Measurements from ENCODE around the gene ETV5. TPM values are rescaled to one million over a fixed set of nuclear protein-coding genes. Genes with fewer than 3 reads are reported as not detected.

ETV5 gene
- total and polyA plus RNA-seq, 2 donors (not counting 3 experiments of a cell fraction or from before 2014, with no cell fraction given), result 8.8 to 40.9 TPM

GRCh38 chr3:186081678-186082077, 27.2 kb downstream of the ETV5 start:
- DNase-seq (ENCODE audit: low read depth, low spot score) (no peak), FAIRE-seq (no peak)
- H3K9me1 ChIP-seq (replicated peaks; ENCODE audit: control insufficient read depth, extremely low read depth, insufficient read depth, low read length), result no peaks in the 10 kb centered on the region
- H3K9ac ChIP-seq (replicated peaks; ENCODE audit: extremely low read depth, insufficient read depth, low read length), result no peak overlapping the region
- no peaks in the 10 kb centered on the region for H3K4me1 ChIP-seq (ENCODE audit: control insufficient read depth, extremely low read depth, insufficient read depth, low read length)
- no peak overlapping the region for H3K4me2 ChIP-seq (ENCODE audit: insufficient read depth, low read length)
- H2AFZ ChIP-seq (ENCODE audit: low read depth, low read length), result no peak overlapping the region
- BruUV-seq (replicated peaks), result no TSS peak
- intact Hi-C loops (cut with micrococcal nuclease), result no loop called here
- dilution Hi-C loops (cut with MboI; ENCODE audit: extremely low pct_ligation_motif_present, low sequenced_read_pairs), result no loop called here
- ChIA-PET CTCF (interaction anchor here (1.0 kb wide), 1 partner anchor 19 kb away, joined by 3 read pairs; no protein-coding TSS in a partner anchor), POLR2A (interaction anchor here (1.2 kb wide), 1 partner anchor 27 kb away, joined by 3 read pairs; the partner anchor contains the start of gene ETV5)
- peaks cover 2 to 4% of the 10 kb centered on the region in 2 experiments for H3K36me3 ChIP-seq (ENCODE audit: control insufficient read depth in 2 of 2, extremely low read depth in 1 of 2, insufficient read depth in 2 of 2, low read length in 2 of 2)
- no peaks in the 10 kb centered on the region for H3K27me3 ChIP-seq (ENCODE audit: control insufficient read depth in 2 of 2, insufficient read depth in 2 of 2, low read length in 2 of 2)
- TF ChIP-seq MYC (IDR thresholded peaks at IDR 0.05; ENCODE audit: low read depth, low read length) (no peak), FOS (IDR thresholded peaks at IDR 0.05; ENCODE audit: borderline replicate concordance, insufficient read depth, low read length) (no peak), POLR2A (IDR thresholded peaks at IDR 0.05; ENCODE audit: low read depth, low read length) (no peak), EZH2 (IDR thresholded peaks at IDR 0.05; ENCODE audit: borderline replicate concordance, low read depth, low read length, severe bottlenecking) (no peak), JUN (IDR thresholded peaks at IDR 0.05; ENCODE audit: borderline replicate concordance, insufficient read depth, insufficient read length, low read depth) (no peak), MAX (IDR thresholded peaks at IDR 0.05; ENCODE audit: insufficient read depth, insufficient read length) (no peak), CTCF (IDR thresholded peaks at IDR 0.05; ENCODE audit: extremely low read depth in 1 of 2, insufficient read depth in 1 of 2, low read depth in 1 of 2, low read length in 2 of 2) (no peak), POLR2AphosphoS5 (IDR thresholded peaks at IDR 0.05; ENCODE audit: insufficient read depth, low read depth, low read length) (no peak), GATA2 (IDR thresholded peaks at IDR 0.05; ENCODE audit: insufficient read depth, insufficient read length, low read depth, low read length) (no peak)
- H4K20me1 ChIP-seq (replicated peaks; ENCODE audit: control insufficient read depth, extremely low read depth, insufficient read depth, low read length), result no peaks in the 10 kb centered on the region
- no peak overlapping the region for H3K4me3 ChIP-seq (replicated peaks in 1 of 3; ENCODE audit: insufficient read depth in 1 of 3, low read depth in 1 of 3, low read length in 3 of 3)
- no peaks in the 10 kb centered on the region for H3K9me3 ChIP-seq (replicated peaks; ENCODE audit: control insufficient read depth, insufficient read depth, low read length)
- no peak overlapping the region for H3K27ac ChIP-seq (ENCODE audit: insufficient read depth, low read depth, low read length)
- peaks cover 2% of the 10 kb centered on the region for H3K79me2 ChIP-seq (ENCODE audit: control insufficient read depth, insufficient read depth, low read length)
